ENCODE data around the gene TRAK1. TPM values are rescaled to one million over a fixed set of nuclear protein-coding genes. Genes with fewer than 3 reads are reported as not detected.

The TRAK1 gene
- total and polyA plus RNA-seq, 2 of the 4 experiments (the other 2 are of a cell fraction) = 25.6 to 28.1 TPM

GRCh38 chr3:42183991-42184632 is 93.0 kb downstream of the TRAK1 start:
- no peak overlapping the region for H3K56ac ChIP-seq (ENCODE audit: extremely low read depth, insufficient read depth, low read length)
- H3K27ac ChIP-seq (ENCODE audit: insufficient read depth, low read length) = no peak overlapping the region
- H3K4me3 ChIP-seq (ENCODE audit: insufficient read depth, low read depth, low read length) = no peak overlapping the region
- H2AK5ac ChIP-seq (ENCODE audit: low read depth, low read length) = no peak overlapping the region
- dilution Hi-C loops (cut with HindIII; ENCODE audit: low sequenced_read_pairs, unreplicated experiment) (no loop called here), in situ Hi-C loops (cut with MboI; ENCODE audit: low sequenced_read_pairs) (no loop called here), intact Hi-C loops (cut with micrococcal nuclease) (loop anchor here (2.0 kb wide), 1 partner anchor 65 kb away; no protein-coding TSS in a partner anchor)
- no peak overlapping the region for H3K9ac ChIP-seq (ENCODE audit: low read depth, low read length)
- no peak overlapping the region for H3K18ac ChIP-seq (ENCODE audit: low read depth, low read length)
- H3K4me1 ChIP-seq (ENCODE audit: control insufficient read depth, insufficient read depth, low read length) = peaks cover 14% of the 10 kb centered on the region
- no peak overlapping the region for H3K14ac ChIP-seq (replicated peaks; ENCODE audit: low read depth, low read length)
- peaks cover 0 to 36% of the 10 kb centered on the region in 2 experiments; a peak in 3 of 4 replicates for H3K79me1 ChIP-seq (ENCODE audit: low read depth in 1 of 2, low read length in 2 of 2)
- no peaks in the 10 kb centered on the region for H3K9me3 ChIP-seq (ENCODE audit: control insufficient read depth, insufficient read depth, low read length)
- peaks cover 8% of the 10 kb centered on the region for H3K9me1 ChIP-seq (ENCODE audit: insufficient read depth, low read length)
- ChIA-PET CTCF (interaction anchor here (0.9 kb wide), 1 partner anchor 26 kb away, joined by 3 read pairs; no protein-coding TSS in a partner anchor), POLR2A (ENCODE audit: unreplicated experiment) (interaction anchor here (0.6 kb wide), 1 partner anchor 1731 kb away, joined by 3 read pairs; no protein-coding TSS in a partner anchor)
- no peak overlapping the region for H3K4me2 ChIP-seq (ENCODE audit: low read depth, low read length)
- no TSS peak for BruUV-seq (replicated peaks)
- H4K8ac ChIP-seq (ENCODE audit: low read depth in 2 of 2, low read length in 2 of 2) = no peak overlapping the region
- no peak overlapping the region for H4K5ac ChIP-seq (ENCODE audit: low read depth, low read length)
- H4K20me1 ChIP-seq (ENCODE audit: insufficient read depth, low read length) = peaks cover 7% of the 10 kb centered on the region; the same call in 1 of the 2 replicates
- TF ChIP-seq USF2 (IDR thresholded peaks at IDR 0.05; ENCODE audit: low read depth, low read length) (no peak), RAD21 (IDR thresholded peaks at IDR 0.05; ENCODE audit: low read length) (no peak), MXI1 (IDR thresholded peaks at IDR 0.05; ENCODE audit: borderline replicate concordance, low read depth, low read length) (no peak), CHD1 (IDR thresholded peaks at IDR 0.05; ENCODE audit: low read depth, low read length) (no peak)
- ATAC-seq (ENCODE audit: low read depth) (0 out of 2 replicates have a peak, but pooled peaks have one; percentile 27), DNase-seq (peak; percentile 11)
- no CpG with 5 or more reads among the region's 3 CpGs for WGBS, 2 experiments (ENCODE audit: extremely low coverage in 2 of 2, insufficient read length in 1 of 2)
- peaks cover under 1% of the 10 kb centered on the region; the same call in 1 of the 2 replicates for H3K36me3 ChIP-seq (ENCODE audit: control insufficient read depth, insufficient read depth, low read length)
- H2BK120ac ChIP-seq (ENCODE audit: low read depth, low read length) = no peak overlapping the region
- H3K4ac ChIP-seq (ENCODE audit: low read depth, low read length) = no peak overlapping the region
- no peak overlapping the region for H2AK9ac ChIP-seq (replicated peaks; ENCODE audit: low read depth, low read length, poor library complexity)
- no peak overlapping the region for H2BK15ac ChIP-seq (ENCODE audit: low read depth, low read length)
- H3K23ac ChIP-seq (ENCODE audit: low read depth, low read length) = no peak overlapping the region
- H2BK20ac ChIP-seq (ENCODE audit: low read depth, low read length) = no peak overlapping the region
- no peak overlapping the region for H4K91ac ChIP-seq (ENCODE audit: insufficient read depth, low read depth, low read length)
- H3K27me3 ChIP-seq (ENCODE audit: control insufficient read depth, insufficient read depth, low read length) = no peaks in the 10 kb centered on the region
- no peak overlapping the region for H2BK5ac ChIP-seq (ENCODE audit: low read depth, low read length, poor library complexity, severe bottlenecking)
- no peak overlapping the region for H2AFZ ChIP-seq (replicated peaks; ENCODE audit: low read length, poor library complexity)
